HG03175 (cell line): ENCODE results near the gene MRPS22.

Experiments used
- ATAC-seq: cut with Tn5 transposase; IDR thresholded peaks from one replicate; pipeline ENCODE4 v1.9.1; 2021; ENCODE audit warnings: mild to moderate bottlenecking, moderate library complexity; ENCODE audit not compliant: unreplicated experiment

MRPS22 gene

GRCh38 chr3:139343895-139344856 lies at the start of gene MRPS22:
MRPS22 (plus strand) TSS chr3:139344020; CDS start chr3:139344027, 7 bp downstream.
- peak; percentile 99 for ATAC-seq

GRCh38 chr3:139295040-139295439 lies 48.8 kb upstream of the MRPS22 start:
- no peak for ATAC-seq

GRCh38 chr3:139296141-139296718 lies 47.6 kb upstream of the MRPS22 start:
- ATAC-seq: no peak

- no peak for ATAC-seq
These were observed 46.1 kb upstream of the MRPS22 start for GRCh38 chr3:139297588-139298311.

- no peak for ATAC-seq
These were observed 44.3 kb upstream of the MRPS22 start for GRCh38 chr3:139299261-139300132.

GRCh38 chr3:139300416-139300815 lies 43.4 kb upstream of the MRPS22 start:
- ATAC-seq: no peak

GRCh38 chr3:139301183-139301582 lies 42.6 kb upstream of the MRPS22 start:
- ATAC-seq: no peak

- no peak for ATAC-seq
These were observed 42.2 kb upstream of the MRPS22 start for GRCh38 chr3:139301654-139302053.

- no peak for ATAC-seq
These were observed 41.6 kb upstream of the MRPS22 start for GRCh38 chr3:139302084-139302800.

- no peak for ATAC-seq
These were observed 41.1 kb upstream of the MRPS22 start for GRCh38 chr3:139302801-139303113.

- no peak for ATAC-seq
These were observed 40.6 kb upstream of the MRPS22 start for GRCh38 chr3:139303216-139303615.

GRCh38 chr3:139304383-139304782 lies 39.4 kb upstream of the MRPS22 start:
- ATAC-seq: no peak

GRCh38 chr3:139306078-139306477 lies 37.7 kb upstream of the MRPS22 start:
- ATAC-seq: no peak

- ATAC-seq: no peak
These were observed 36.7 kb upstream of the MRPS22 start for GRCh38 chr3:139307072-139307491.

- ATAC-seq: no peak
These were observed 35.9 kb upstream of the MRPS22 start for GRCh38 chr3:139307601-139308555.

- no peak for ATAC-seq
These were observed 35.3 kb upstream of the MRPS22 start for GRCh38 chr3:139308560-139308959.

- no peak for ATAC-seq
These were observed 34.7 kb upstream of the MRPS22 start for GRCh38 chr3:139309061-139309591.

- ATAC-seq: no peak
These were observed 33.9 kb upstream of the MRPS22 start for GRCh38 chr3:139309880-139310279.

GRCh38 chr3:139310474-139310933 lies 33.3 kb upstream of the MRPS22 start:
- ATAC-seq: no peak
